Adrenal gland (tissue), 5 donors: ENCODE measurements around the gene INPP5A.

ENCODE experiments used
- POLR2A ChIP-seq, 2 donors: fragments of 450-650 bp; IDR thresholded peaks; one replicate each; pipeline ENCODE4 v1.6.1; 2017; ENCODE audit warnings: antibody characterized with exemption in 2 of 2, mild to moderate bottlenecking in 2 of 2, moderate library complexity in 1 of 2
- TF ChIP-seq, protein P1 (sequence below), 6 experiments: fragments of 450-650 bp in 4 of 6; fragments of 200-600 bp in 2 of 6; sonication (generic) in 1 of 6; IDR thresholded peaks; 1 replicate in 5 of 6; 2 replicates in 1 of 6; pipeline versions ENCODE4 v1.5.1 to v1.8.0; 2016 to 2021; ENCODE audit warnings: antibody characterized with exemption in 6 of 6, mild to moderate bottlenecking in 2 of 6, moderate library complexity in 1 of 6
- donor health status: DM: no; HTN: no; CAD: no.

DNA sequence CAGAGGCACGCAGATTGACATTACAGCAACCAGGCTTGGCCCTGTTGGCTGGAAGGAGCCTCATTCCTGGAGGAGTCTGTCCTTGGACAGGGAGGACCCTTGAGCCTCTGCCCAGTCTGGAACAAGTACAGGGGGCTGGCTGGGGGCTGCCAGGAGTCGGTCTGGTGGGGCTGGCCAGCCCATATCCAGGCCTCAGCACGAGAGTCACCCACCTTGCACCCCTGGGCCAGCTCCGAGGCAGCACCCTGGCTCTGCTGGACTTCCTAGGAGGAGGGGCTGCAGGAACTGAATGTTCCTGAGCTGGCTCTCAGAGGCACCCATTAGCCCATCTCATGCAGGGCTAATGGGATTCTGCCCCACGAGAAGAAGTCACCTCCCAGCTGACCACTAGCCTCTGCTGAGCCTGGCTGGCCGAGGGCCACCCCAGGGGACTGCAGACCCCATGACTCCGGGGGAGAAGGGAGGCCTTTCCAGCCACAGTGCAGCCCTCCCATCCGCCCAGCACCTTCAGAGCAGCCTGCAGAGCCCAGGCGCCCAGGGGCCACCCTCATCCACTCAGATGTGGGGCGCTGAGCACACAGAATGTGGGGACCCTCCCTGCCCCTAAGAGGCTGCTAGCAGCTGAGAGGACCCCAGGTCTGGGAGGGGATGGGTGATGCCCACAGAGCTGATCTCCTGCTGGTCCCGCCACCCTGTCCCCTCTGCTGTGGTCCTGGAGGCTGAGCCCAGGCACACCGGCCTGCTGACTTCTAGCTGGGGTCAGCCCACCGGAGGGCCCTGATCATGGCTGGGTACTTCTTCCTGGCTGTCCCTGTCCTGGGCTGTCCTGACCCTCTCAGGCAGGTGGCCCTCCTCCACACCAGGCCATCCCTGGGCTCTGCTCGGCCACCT, 14.8 kb upstream of the INPP5A start:
- no peak for TF ChIP-seq POLR2A (IDR thresholded peaks at IDR 0.05)
- TF ChIP-seq, protein P1, sequence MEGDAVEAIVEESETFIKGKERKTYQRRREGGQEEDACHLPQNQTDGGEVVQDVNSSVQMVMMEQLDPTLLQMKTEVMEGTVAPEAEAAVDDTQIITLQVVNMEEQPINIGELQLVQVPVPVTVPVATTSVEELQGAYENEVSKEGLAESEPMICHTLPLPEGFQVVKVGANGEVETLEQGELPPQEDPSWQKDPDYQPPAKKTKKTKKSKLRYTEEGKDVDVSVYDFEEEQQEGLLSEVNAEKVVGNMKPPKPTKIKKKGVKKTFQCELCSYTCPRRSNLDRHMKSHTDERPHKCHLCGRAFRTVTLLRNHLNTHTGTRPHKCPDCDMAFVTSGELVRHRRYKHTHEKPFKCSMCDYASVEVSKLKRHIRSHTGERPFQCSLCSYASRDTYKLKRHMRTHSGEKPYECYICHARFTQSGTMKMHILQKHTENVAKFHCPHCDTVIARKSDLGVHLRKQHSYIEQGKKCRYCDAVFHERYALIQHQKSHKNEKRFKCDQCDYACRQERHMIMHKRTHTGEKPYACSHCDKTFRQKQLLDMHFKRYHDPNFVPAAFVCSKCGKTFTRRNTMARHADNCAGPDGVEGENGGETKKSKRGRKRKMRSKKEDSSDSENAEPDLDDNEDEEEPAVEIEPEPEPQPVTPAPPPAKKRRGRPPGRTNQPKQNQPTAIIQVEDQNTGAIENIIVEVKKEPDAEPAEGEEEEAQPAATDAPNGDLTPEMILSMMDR (IDR thresholded peaks at IDR 0.05): no peak
